Thymus (tissue), 14 donors: ENCODE data around the gene SEL1L3. TPM values are rescaled to one million over a fixed set of nuclear protein-coding genes. Genes with fewer than 3 reads are reported as not detected.
"Not testable (repeated sequence)": the region's sequence is repeated elsewhere in the genome, so short reads cannot be mapped to it uniquely, and the experiment has no call there.

Experiments
- DNase-seq, 9 donors: peaks; one replicate each; pipeline ENCODE4 v3.0.0-alpha.2; 2013; ENCODE audit warnings: low spot score in 9 of 9, low read depth in 6 of 9, missing footprints in 1 of 9
- H3K27ac ChIP-seq, 2 donors: one replicate each; pipeline ENCODE4 v1.5.1; 2013; ENCODE audit warnings: control low read depth in 1 of 2, low read depth in 1 of 2, low read length in 1 of 2, mild to moderate bottlenecking in 1 of 2, moderate library complexity in 1 of 2
- H3K27me3 ChIP-seq, 2 donors: one replicate each; pipeline ENCODE4 v1.5.1; 2013; ENCODE audit warnings: low read length in 1 of 2; ENCODE audit not compliant: control insufficient read depth in 2 of 2, insufficient read depth in 1 of 2
- H3K36me3 ChIP-seq, 2 donors: one replicate each; pipeline ENCODE4 v1.5.1; 2013; ENCODE audit warnings: low read length in 1 of 2, mild to moderate bottlenecking in 1 of 2, moderate library complexity in 1 of 2; ENCODE audit not compliant: control insufficient read depth in 2 of 2, insufficient read depth in 2 of 2
- H3K4me1 ChIP-seq, 2 donors: one replicate each; pipeline ENCODE4 v1.5.1; 2013; ENCODE audit warnings: low read length in 2 of 2; ENCODE audit not compliant: control insufficient read depth in 2 of 2, insufficient read depth in 2 of 2
- H3K4me3 ChIP-seq, 2 donors: one replicate each; pipeline ENCODE4 v1.5.1; 2013; ENCODE audit warnings: low read length in 2 of 2, control low read depth in 1 of 2, mild to moderate bottlenecking in 1 of 2
- H3K9me3 ChIP-seq, 2 donors: one replicate each; pipeline ENCODE4 v1.5.1; 2013; ENCODE audit warnings: low read length in 1 of 2, mild to moderate bottlenecking in 1 of 2; ENCODE audit not compliant: control insufficient read depth in 2 of 2, insufficient read depth in 1 of 2
- WGBS: extraction: QIAGEN DNeasy Blood & Tissue Kit; methylation state at CpG from one replicate; pipeline ENCODE4 v1.1.7; 2013; 5-methylcytosine and 5-hydroxymethylcytosine counted together
- long read RNA-seq, 10 donors: transcript quantifications; one replicate each; lab custom pipeline, GENCODE V29; 2026
- polyA plus RNA-seq: library from polyadenylated mRNA; stranded (reverse); fragments of 200-250 nt; gene quantifications from one replicate; pipeline ENCODE4 v1.2.3, GENCODE V29; 2013
- total RNA-seq: library from RNA; stranded (reverse); fragments of 120-200 nt; gene quantifications from one replicate; pipeline ENCODE4 v1.2.4, GENCODE V29; 2013
- donor health status: healthy.

The SEL1L3 gene
- total RNA-seq (6.8 TPM), polyA plus RNA-seq (27.4 TPM)
- long read RNA-seq, donor 1 = 0 reads
- long read RNA-seq, donor 2 = 0 reads
- long read RNA-seq, donor 3, full-length matches to known transcripts = 2 of 2 reads
- long read RNA-seq, donor 3, partial matches to known transcripts = 0 of 2 reads
- long read RNA-seq, donor 3, other reads (novel, unspliced or antisense) = 0 of 2 reads
- long read RNA-seq, donor 4, full-length matches to known transcripts = 2 of 2 reads
- long read RNA-seq, donor 4, partial matches to known transcripts = 0 of 2 reads
- long read RNA-seq, donor 4, other reads (novel, unspliced or antisense) = 0 of 2 reads
- long read RNA-seq, donor 5 = 0 reads
- long read RNA-seq, donor 6 = 0 reads
- long read RNA-seq, donor 7 = 0 reads
- long read RNA-seq, donor 8, full-length matches to known transcripts = 1 of 1 reads
- long read RNA-seq, donor 8, partial matches to known transcripts = 0 of 1 reads
- long read RNA-seq, donor 8, other reads (novel, unspliced or antisense) = 0 of 1 reads
- long read RNA-seq, donor 9, full-length matches to known transcripts = 1 of 1 reads
- long read RNA-seq, donor 9, partial matches to known transcripts = 0 of 1 reads
- long read RNA-seq, donor 9, other reads (novel, unspliced or antisense) = 0 of 1 reads
- long read RNA-seq, donor 10, full-length matches to known transcripts = 2 of 2 reads
- long read RNA-seq, donor 10, partial matches to known transcripts = 0 of 2 reads
- long read RNA-seq, donor 10, other reads (novel, unspliced or antisense) = 0 of 2 reads

DNA sequence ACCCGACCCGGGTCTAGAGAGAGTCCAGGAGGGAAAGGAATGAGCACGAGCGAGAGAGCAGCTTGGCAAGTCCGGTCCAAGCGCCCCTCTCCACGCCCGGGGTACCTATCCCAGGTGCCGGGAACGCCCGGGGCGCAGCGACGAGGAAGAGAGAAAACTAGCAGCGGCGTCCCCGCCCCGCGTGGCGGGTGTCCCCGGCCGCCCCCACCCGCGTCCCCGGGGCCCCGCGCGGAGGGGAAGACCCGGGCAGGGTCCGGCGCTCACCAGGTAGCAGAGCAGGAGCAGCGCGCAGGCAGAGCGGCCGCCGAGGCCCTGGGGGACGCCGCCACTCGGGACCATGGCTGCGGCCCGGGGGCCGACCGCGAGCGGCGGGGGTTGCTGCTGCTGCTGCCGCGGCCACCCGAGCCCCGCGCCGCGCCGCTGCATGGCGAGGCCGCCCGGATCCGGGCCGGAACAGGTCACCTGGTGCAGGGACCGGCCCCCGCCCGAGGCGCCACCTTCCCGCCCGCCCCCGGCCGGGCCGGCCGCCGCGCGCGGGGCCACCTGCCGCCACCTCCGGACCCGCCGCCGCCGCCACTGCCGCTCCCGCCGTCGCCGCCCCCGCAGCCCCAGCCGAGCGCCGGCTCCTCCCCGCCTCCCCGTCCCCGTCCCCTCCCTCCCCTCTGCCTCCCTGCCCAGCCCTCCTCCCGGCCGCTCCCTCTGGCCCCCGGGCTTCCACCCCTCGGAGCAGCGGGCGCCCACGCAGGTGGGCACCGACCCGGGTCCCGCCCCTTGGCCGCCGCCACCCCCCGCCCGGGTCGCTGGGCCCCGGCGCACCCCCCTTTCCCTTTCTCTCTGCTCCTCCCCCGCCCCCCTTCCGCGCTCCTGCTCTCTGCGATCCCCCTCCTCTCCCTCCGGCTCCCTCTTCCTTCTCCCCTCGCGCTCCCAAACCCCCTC is at the start of gene SEL1L3:
Gene SEL1L3 (minus strand): TSS at position 578 of the 936 bp plus-strand sequence. CDS start 152 bp downstream, at position 426.
- no peaks in the 10 kb centered on the region for H3K36me3 ChIP-seq
- H3K27ac ChIP-seq = peak within 1 kb of the TSS; percentile 19 to 52
- DNase-seq = no peak
- H3K27me3 ChIP-seq = peaks cover 40 to 52% of the 10 kb centered on the region in 2 donors
- H3K4me1 ChIP-seq = peaks cover 4 to 12% of the 10 kb centered on the region in 2 donors
- WGBS = under 1% methylated on average over 115 of the region's 115 CpGs
- H3K9me3 ChIP-seq = peaks cover 0 to 3% of the 10 kb centered on the region in 2 donors
- H3K4me3 ChIP-seq = peak within 1 kb of the TSS; percentile 22 to 53

DNA sequence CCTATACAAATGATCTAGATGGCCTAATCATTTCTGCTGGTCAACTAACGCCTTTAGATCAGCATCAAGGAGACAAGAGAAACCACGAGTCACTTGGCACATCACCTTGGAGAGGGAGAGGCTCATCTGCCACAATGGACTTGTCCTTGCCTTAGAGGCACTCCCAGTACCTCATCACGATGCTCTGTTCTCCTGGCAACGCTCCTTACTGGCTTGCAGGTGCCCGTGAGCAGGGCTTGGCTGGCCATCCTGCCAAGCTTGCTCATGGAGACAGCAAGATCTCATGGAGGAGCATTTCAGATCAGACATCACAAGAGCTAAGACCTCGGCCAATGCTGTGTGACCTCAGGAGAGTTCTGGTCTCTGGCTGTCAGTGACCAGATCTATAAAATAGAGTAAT is 48.6 kb upstream of the SEL1L3 start:
- Histone ChIP-seq H3K4me1 (peaks cover 4 to 14% of the 10 kb centered on the region in 2 donors), H3K36me3 (no peaks in the 10 kb centered on the region), H3K27me3 (peaks cover 0 to 16% of the 10 kb centered on the region in 2 donors), H3K27ac (no peak overlapping the region), H3K9me3 (peaks cover 0 to 1% of the 10 kb centered on the region in 2 donors), H3K4me3 (no peak overlapping the region)
- DNase-seq = no peak
- 87% methylated on average over 6 of the region's 6 CpGs for WGBS

DNA sequence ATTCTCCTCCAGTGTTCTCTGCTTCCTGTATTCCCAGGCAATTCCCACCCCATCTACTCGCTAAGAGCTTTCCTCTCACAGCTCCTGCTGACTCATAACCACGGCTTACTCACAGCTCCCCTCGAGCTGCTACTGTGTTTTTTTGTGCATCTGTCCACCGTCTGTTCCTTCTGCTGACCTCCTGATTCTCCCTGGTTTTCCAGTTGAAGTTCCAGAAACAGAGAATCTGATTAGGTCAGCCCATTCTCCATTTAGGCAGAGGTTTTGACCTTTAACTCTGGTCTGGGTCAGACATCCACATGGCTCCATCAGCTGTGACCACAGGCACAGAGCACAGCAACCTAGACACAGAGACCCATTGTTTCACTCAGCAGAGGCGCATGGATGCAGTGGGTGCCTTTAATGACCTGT is 45.7 kb upstream of the SEL1L3 start:
- Histone ChIP-seq H3K9me3 (peaks cover 0 to 1% of the 10 kb centered on the region in 2 donors), H3K4me3 (no peak overlapping the region), H3K36me3 (no peaks in the 10 kb centered on the region), H3K4me1 (peaks cover 2 to 6% of the 10 kb centered on the region in 2 donors), H3K27me3 (peaks cover 0 to 12% of the 10 kb centered on the region in 2 donors), H3K27ac (no peak overlapping the region)
- no peak for DNase-seq
- 62% methylated on average over 5 of the region's 5 CpGs for whole genome bisulfite sequencing

DNA sequence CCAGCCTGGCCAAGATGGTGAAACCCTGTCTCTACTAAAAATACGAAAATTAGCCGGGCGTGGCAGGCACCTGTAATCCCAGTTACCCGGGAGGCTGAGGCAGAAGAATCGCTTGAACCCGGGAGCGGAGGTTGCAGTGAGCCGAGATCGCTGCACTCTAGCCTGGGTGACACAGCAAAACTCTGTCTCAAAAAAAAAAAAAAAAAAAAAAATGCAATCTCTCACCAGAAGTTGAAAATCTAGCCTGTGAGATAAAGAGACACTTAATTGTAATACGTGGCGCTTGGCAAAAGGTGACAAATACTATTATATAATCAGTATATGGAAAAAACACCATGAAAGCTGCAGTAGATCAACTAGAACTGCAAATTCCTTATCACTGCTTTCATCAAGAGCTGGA is 43.3 kb upstream of the SEL1L3 start:
- not testable (repeated sequence) for DNase-seq, H3K4me1 ChIP-seq, H3K4me3 ChIP-seq, H3K9me3 ChIP-seq, H3K36me3 ChIP-seq, H3K27me3 ChIP-seq, H3K27ac ChIP-seq
- WGBS = 98% methylated on average over 11 of the region's 11 CpGs

DNA sequence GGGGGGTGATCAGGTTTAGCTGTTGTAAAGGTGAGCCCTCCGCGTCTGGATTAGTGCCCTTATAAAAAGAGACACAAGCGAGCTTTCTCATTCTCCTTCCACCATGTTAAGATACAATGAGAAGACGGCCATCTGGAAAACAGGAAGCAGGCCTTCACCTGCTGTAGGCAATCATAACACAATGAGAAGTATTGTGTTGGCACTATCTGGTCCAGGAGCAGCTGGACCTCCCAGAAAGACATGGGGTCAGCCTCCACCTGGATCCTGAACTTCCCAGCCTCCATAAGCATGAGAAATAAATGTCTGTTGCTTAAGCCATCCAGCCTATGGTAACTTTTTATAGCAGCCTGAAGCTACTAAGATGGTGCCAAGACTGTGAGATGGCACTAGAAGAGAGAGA is 42.6 kb upstream of the SEL1L3 start:
- 98% methylated on average over 4 of the region's 4 CpGs for WGBS

DNA sequence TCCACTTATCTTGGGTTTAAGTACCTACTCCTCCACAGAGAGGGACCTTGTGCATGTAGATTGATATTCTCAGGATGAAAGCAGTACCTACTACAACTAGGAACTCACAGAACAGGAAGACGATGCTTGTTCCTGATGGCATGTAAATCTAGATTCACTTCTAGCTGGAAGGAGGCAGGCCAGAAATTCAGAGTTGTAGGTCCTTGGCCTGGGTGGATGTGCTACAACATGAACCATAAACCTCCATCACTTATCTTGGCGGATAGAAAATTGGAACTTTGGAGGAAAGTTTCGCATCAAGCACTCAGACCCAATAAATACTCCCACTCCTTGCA is 41.9 kb upstream of the SEL1L3 start:
- Histone ChIP-seq H3K4me1 (no peaks in the 10 kb centered on the region), H3K27ac (no peak overlapping the region), H3K4me3 (no peak overlapping the region), H3K36me3 (no peaks in the 10 kb centered on the region), H3K9me3 (no peaks in the 10 kb centered on the region), H3K27me3 (peaks cover 0 to 4% of the 10 kb centered on the region in 2 donors)
- WGBS = 97% methylated on average over 3 of the region's 3 CpGs
- DNase-seq = no peak

More for the DNA sequence above, 42.6 kb upstream of the SEL1L3 start:
- H3K27ac ChIP-seq = no peak overlapping the region
- H3K4me1 ChIP-seq = no peaks in the 10 kb centered on the region
- H3K9me3 ChIP-seq = no peaks in the 10 kb centered on the region
- H3K36me3 ChIP-seq = no peaks in the 10 kb centered on the region
- no peak for DNase-seq
- H3K27me3 ChIP-seq = peaks cover 0 to 4% of the 10 kb centered on the region in 2 donors
- no peak overlapping the region for H3K4me3 ChIP-seq

DNA sequence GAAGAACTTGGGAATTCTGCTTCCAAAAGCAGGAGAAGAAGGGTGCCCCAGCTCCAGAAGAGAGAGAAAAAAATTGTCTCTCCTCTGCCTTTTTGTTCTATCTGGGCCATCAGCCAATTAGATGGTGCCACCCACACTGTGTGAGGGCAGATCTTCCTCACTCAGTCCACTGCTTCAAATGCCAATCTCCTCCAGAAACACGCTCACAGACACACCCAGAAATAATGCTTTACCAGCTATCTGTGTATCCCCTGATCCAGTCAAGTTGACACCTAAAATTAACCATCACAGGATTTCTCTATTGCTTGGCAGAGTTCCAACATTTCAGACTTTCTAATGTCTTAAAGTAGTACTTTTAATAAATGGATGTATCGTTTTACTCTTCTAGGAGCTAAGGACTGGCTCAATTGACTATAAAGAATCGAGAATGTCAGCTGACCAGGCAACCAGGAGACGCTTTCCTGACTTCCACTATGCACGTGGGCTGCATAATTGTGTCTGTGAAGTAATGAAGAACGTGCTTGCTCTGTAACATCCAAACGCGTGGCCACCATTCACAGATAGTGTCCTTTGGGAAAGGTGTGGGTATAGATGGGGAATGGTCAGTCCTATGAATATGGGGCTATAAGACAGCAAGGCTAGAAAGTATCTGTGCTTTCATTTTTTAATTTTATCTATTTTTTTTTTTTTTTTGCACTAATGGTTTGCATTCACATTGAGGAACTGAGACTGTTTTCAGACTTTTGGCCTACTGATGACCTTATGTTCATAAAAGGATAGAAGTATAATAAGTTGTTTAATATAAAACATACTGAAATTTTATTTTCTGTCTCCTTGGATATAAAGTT is 41.3 kb upstream of the SEL1L3 start:
- Histone ChIP-seq H3K36me3 (no peaks in the 10 kb centered on the region), H3K9me3 (no peaks in the 10 kb centered on the region), H3K27me3 (peaks cover 0 to 4% of the 10 kb centered on the region in 2 donors), H3K27ac (no peak overlapping the region), H3K4me3 (no peak overlapping the region), H3K4me1 (no peaks in the 10 kb centered on the region)
- 87% methylated on average over 8 of the region's 8 CpGs for WGBS
- DNase-seq = no peak

DNA sequence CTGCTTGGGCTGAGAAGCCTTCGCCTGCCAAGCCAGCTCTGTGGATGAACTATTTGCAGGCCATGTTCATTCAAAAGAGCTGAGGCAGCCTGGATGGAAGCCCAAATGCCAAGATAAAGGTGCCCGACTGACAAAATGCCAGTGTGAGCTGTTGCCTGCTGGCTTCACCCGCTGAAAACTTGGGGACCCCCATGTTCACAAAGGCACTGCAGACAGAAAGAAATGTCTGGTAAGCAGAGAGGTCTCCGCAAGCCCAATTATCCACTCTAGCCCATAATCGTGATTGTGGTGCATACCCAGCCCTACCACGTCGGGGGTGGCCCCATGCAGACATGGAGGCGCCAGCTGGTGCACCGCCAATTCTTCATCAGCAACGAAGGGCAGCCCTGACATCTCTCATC is 38.2 kb upstream of the SEL1L3 start:
- H3K9me3 ChIP-seq = no peaks in the 10 kb centered on the region
- H3K4me1 ChIP-seq = no peaks in the 10 kb centered on the region
- WGBS = 93% methylated on average over 10 of the region's 10 CpGs
- DNase-seq = no peak
- H3K27ac ChIP-seq = no peak overlapping the region
- no peaks in the 10 kb centered on the region for H3K36me3 ChIP-seq
- no peak overlapping the region for H3K4me3 ChIP-seq
- H3K27me3 ChIP-seq = peaks cover 0 to 4% of the 10 kb centered on the region in 2 donors
